WTC11 (cell line): ENCODE data around the gene SLC35F4.

Source experiments
- CTCF ChIP-seq: fragments of 200-600 bp; IDR thresholded peaks from 2 replicates; pipeline ENCODE4 v1.8.0; 2022; ENCODE audit warnings: antibody characterized with exemption
- NR3C1 ChIP-seq: sonication (generic); formaldehyde crosslinking; conservative IDR thresholded peaks from 2 replicates; pipeline ENCODE4 v1.8.1; 2023; ENCODE audit warnings: low read depth, mild to moderate bottlenecking, missing genetic modification reagents

- no peak for TF ChIP-seq CTCF
- TF ChIP-seq NR3C1 = no peak
Observed at GRCh38 chr14:57659052-57659451, 206.8 kb downstream of the SLC35F4 start.
